NCI-H2196 treated with DMSO at 0.1 percent for 48 hours (cell line): ENCODE results near the gene RNU1-2.
"Not testable (repeated sequence)": the region's sequence is repeated elsewhere in the genome, so short reads cannot be mapped to it uniquely, and the experiment has no call there.

Source experiments
- DNase-seq: peaks from one replicate; lab custom pipeline; 2025; ENCODE audit not compliant: unreplicated experiment; lab: John Stamatoyannopoulos, UW

RNU1-2 gene

DNA sequence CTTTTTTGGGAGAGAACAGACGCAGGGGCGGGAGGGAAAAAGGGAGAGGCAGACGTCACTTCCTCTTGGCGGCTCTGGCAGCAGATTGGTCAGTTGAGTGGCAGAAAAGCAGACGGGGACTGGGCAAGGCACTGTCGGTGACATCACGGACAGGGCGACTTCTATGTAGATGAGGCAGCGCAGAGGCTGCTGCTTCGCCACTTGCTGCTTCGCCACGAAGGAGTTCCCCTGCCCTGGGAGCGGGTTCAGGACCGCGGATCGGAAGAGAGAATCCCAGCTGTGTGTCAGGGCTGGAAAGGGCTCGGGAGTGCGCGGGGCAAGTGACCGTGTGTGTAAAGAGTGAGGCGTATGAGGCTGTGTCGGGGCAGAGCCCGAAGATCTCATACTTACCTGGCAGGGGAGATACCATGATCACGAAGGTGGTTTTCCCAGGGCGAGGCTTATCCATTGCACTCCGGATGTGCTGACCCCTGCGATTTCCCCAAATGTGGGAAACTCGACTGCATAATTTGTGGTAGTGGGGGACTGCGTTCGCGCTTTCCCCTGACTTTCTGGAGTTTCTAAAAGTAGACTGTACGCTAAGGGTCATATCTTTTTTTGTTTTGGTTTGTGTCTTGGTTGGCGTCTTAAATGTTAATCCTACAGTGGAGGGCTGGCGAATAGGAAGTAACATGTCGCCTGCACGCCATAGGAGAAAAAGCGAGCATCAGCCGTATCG, at the start of gene RNU1-2:
Gene RNU1-2 (plus strand): TSS at position 383 of the 718 bp plus-strand sequence.
- peak; percentile 70 for DNase-seq

DNA sequence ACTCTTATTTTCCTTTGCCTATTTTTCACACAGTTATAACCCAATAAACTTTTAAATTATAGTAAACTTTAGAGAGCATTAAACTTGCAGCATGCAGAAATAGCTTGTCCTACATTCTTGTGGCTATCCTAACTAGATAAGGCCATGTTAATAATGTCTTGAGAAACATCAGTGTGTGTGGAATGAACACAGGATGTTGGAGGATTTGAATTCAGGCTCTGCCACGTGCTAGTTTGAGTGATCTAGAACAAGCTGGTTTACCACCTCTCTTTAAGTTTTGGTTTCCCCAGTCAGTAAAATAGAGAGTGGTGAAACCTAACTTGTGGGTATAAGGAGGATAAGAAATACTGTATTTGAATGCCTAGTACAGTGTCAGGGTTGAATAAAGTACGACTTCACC, 39.6 kb upstream of the RNU1-2 start:
- DNase-seq = not testable (repeated sequence)

DNA sequence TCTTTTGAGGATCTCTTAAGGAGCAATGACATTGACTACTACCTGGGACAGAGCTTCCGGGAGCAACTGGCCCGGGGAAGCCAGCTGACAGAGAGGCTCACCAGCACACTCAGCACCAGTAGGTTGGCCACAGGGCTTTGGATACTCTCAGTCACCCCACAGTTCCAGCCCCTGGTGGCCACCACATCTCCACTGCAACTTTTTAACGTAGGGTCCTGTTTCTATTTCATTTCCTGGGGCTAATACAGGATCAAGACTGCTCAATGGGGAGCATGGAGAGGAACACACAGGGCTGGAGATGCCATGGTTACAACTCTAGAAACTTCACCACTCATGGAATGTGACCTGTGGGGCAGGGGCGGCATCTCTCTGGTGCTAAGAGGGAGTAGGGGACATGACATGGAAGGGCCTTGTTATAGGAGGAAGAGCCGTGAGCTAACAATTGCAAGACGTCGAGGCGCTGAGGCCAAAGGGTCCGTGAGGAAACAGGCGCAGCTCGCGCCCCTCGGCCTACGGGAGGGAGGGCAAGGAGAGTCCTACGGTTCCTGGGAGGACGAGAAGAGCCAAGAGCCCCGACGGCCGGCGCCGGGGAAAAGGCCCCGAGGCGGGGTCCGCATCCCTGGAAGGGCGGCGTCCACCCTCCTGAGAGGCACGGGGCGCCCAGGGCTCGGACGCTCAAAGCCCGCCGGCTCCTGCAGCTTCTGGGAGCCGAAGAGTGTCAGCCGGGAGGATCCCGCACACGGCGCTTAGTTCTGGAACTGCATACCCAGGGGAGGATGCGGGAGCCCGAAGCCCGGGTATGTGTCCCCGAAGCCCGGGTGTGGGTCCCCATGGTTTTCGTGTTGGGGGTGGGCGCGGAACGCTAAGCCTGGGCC, 36.4 kb upstream of the RNU1-2 start:
- DNase-seq = not testable (repeated sequence)

- DNase-seq = not testable (repeated sequence)
Measured at GRCh38 chr1:16860048-16860447, 35.7 kb upstream of the RNU1-2 start.

- not testable (repeated sequence) for DNase-seq
Measured at GRCh38 chr1:16861832-16862245, 33.9 kb upstream of the RNU1-2 start.

DNA sequence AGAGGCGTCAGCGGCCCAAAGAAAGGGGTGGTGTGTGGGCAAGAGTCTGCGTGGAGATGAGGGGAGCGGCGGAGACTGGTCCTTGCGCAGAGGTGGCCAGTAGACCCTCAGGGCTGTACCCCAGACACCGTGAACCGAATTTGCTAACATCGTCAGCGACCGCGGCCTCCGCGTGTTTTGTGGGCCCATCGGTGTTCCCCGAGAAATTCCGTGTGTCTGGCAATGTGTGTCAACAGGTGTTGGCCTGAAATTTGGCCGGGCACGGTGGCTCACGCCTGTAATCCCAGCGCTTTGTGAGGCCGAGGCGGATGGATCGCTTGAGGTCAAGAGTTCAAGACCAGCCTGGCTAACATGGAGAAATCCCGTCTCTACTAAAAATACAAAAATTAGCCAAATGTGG, 33.4 kb upstream of the RNU1-2 start:
- not testable (repeated sequence) for DNase-seq

- not testable (repeated sequence) for DNase-seq
Measured at GRCh38 chr1:16863024-16863423, 32.8 kb upstream of the RNU1-2 start.

GRCh38 chr1:16866926-16867707, 28.7 kb upstream of the RNU1-2 start:
- DNase-seq = not testable (repeated sequence)

GRCh38 chr1:16868787-16869186, 27.0 kb upstream of the RNU1-2 start:
- DNase-seq = not testable (repeated sequence)

DNA sequence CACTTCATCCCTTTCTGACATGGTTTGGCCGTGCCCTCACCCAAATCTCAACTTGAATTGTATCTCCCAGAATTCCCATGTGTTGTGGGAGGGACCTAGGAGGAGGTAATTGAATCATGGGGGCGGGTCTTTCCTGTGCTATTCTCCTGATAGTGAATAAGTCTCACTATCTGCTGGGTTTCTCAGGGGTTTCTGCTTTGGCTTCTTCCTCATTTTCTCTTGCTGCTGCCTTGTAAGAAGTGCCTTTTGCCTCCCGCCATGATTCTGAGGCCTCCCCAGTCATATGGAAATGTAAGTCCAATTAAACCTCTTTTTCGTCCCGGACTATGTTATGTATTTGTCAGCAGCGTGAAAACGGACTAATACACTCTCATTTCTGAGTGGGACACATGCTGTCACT, 25.8 kb upstream of the RNU1-2 start:
- not testable (repeated sequence) for DNase-seq

- not testable (repeated sequence) for DNase-seq
Measured at GRCh38 chr1:16871171-16871570, 24.6 kb upstream of the RNU1-2 start.

DNA sequence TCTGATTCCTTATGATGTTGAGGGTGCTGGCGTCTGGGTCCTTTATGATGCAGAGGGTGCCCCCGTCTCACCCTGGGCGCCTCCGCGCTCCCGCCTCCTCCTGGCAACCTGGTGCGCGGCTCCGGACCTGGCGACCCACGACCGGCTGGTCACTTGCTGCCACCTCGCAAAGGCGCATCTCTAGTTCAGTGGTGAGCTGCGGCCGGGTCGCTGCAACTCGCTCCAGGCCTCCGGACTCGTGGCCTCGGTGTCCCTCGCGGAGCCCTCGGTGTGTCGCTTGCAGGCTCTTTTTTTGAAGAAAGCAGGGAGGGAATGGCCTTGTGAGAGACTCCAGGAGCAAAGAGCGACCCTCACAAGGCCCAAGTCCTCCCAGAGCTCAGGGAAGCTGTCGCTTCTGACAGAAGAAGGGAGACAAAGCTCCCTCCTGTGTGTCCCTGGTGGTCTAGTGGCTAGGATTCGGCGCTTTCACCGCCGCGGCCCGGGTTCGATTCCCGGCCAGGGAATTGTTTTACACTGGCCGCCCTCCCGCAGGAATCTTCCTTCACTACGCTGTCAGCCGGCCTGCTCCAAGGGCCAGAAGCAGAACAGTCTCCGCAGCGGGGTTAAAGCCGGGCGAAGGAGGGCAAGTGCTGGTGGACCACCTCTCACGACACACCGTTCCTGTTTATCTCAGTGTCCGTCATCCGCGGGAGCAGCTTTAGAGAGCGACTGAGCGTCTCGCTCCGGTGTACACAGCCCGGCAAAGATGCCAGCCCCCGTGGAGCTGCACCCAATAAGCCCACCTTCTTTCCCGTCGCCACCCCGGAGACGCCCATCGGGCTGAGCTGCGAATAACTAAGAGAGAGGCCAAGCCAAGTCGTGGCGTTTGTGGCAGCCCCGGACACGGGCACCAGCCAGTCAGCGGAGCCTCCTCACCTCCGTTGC, 23.4 kb upstream of the RNU1-2 start:
- not testable (repeated sequence) for DNase-seq

- DNase-seq = not testable (repeated sequence)
Measured at GRCh38 chr1:16873076-16873879, 22.5 kb upstream of the RNU1-2 start.

- not testable (repeated sequence) for DNase-seq
Measured at GRCh38 chr1:16874968-16875765, 20.6 kb upstream of the RNU1-2 start.

DNA sequence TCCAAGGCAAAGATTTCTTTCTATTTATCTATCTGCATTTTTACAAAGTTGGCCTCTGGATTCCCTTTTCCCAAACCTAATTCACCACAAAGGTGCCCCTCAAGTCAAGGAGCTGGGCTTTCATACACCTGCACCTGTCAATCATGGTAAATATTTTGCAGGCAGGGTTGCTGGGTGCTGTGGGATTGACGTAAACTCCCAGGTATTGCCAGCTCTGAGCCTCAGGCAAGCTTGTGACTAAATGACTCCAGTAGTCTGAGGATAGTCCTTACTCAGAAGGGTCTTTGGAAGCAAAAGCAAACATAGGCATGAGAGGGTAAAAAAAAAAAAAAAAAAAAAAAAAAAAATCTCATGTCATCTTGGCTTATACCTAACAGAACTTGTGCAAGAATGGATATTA, 14.0 kb upstream of the RNU1-2 start:
- DNase-seq = not testable (repeated sequence)

DNA sequence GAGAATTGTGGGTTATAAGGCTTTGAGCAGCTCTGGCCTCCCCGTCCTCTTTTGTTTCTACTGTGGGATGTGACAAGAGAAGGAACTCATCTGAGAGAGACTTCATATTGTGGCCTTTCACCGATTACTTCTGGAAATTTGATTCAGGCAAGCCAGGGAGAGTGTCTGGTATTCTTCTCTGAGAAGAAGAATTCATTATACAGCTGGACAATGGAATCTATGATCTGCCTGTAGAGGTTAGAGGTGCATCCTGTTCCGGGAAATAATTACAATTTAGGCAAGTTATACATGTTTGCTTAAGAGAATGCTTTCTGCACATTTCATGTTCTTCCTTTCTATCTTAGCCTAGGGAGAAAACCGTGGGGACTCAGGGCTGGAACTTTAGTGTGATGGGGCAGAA, 12.8 kb upstream of the RNU1-2 start:
- DNase-seq = no peak

GRCh38 chr1:16884487-16884886, 11.3 kb upstream of the RNU1-2 start:
- not testable (repeated sequence) for DNase-seq

GRCh38 chr1:16886860-16887605, 8.7 kb upstream of the RNU1-2 start:
- DNase-seq = no peak
